ENCODE results near the gene KIRREL3.

KIRREL3 gene

GRCh38 chr11:126497581-126498122 lies 502.9 kb downstream of the KIRREL3 start:
- DNase-seq: no peak

GRCh38 chr11:126496576-126497337 lies 503.8 kb downstream of the KIRREL3 start:
- no peak for DNase-seq

DNA sequence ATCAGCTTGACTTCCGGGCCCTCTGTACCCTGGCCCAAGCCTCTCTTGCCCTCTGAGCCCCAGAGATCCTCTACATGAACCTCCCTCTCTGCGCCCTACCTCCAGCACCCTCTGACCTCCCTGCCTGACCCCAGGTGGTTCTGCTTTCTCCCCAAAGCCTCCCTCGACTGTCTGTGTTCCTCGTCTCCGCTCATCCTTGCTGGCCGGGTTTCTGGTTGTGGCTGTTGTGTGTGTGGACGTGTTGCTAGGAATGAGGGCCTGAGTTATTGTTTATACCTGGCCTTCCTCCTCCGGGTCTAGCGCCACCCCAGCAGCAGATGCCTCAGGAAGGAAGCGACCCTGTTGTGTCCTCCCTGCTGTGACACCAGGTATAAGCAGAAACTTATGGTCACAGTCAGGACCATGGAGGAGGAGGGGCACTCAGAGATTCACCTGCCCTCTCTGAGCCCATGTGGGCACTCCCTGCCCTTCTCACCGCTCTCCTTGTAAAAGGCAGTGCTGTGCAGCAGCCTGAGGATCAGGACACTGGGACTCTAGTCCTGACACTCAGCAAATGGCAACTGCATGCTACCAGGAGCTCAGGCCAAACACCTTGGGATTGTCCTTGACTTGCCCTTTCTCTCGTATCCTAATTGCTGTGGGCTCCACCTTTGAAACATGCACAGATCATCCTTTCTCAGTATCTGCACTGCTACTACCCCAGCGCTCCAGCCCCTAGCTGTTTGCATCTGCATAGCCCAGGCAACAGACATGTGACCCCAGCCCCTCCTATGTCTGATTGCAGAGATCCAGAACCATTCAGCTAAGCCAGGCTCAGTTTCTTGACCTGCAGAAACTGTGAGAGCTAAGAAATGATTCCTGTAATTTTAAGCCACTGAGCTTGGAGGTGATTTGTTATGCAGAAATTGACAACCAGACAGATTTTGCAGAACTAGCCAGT lies 505.0 kb downstream of the KIRREL3 start:
- no peak for DNase-seq

- no peak for DNase-seq
Measured at GRCh38 chr11:126494831-126495230, 505.7 kb downstream of the KIRREL3 start.

- DNase-seq: no peak
Measured at GRCh38 chr11:126492331-126493082, 508.1 kb downstream of the KIRREL3 start.

- DNase-seq: no peak
Measured at GRCh38 chr11:126491092-126491491, 509.5 kb downstream of the KIRREL3 start.

- no peak for DNase-seq
Measured at GRCh38 chr11:126489836-126490660, 510.5 kb downstream of the KIRREL3 start.

DNA sequence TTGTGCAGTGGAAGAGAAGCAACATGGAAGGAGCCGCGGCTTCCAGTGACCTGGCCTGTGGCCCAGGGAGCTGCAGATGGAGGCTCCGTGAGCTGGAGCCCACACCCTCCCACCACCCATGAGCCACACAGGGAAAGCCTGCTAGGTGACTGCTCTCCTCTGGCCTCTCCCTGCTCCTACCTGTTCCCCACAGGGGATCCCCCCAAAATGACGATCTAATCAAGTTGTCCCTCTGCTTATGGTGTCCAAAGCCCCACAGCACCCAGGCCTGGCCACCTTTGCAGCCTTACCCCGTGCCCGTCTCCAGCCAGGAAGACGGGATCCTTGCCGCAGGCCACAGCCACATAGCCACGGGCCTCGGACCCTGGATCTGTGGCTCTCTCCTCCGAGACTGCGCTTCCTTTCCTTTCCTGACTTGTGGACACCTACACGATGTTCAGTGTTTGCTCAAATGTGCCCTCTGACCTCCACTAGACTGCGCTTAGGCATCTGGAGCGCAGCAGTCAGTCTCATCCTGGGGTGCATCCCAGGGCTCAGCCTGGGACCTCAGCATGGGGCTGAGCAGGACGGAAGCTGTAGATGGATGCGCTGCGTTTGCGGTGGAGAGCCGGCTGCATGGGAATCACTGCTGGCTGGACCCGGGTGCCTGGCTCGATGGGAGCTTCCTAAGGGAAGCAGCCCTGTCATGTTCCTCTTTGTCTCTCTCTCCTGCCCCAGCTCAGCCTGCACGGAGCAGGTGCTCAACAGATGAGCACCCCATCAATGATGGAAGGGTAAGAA lies 511.8 kb downstream of the KIRREL3 start:
- DNase-seq: no peak

DNA sequence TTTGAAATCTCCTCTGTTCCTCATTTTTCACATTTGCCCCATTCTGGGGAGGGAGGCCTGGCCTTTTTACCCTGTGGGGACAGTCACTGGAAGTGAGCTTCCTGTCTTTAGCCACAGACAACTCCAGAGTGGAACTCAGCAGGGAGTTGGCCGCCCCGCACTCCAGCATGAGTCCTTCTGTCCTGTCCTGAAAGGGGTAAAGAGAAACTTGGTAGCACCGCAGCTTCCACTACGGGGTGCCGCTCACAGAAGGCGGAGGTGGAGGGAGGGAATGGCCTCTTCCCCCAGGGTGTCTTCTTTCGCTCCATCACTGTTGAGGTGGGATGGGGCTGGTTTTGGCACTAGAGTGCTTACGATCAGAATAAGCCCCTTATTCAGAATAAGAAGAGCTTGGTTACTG lies 512.9 kb downstream of the KIRREL3 start:
- no peak for DNase-seq

DNA sequence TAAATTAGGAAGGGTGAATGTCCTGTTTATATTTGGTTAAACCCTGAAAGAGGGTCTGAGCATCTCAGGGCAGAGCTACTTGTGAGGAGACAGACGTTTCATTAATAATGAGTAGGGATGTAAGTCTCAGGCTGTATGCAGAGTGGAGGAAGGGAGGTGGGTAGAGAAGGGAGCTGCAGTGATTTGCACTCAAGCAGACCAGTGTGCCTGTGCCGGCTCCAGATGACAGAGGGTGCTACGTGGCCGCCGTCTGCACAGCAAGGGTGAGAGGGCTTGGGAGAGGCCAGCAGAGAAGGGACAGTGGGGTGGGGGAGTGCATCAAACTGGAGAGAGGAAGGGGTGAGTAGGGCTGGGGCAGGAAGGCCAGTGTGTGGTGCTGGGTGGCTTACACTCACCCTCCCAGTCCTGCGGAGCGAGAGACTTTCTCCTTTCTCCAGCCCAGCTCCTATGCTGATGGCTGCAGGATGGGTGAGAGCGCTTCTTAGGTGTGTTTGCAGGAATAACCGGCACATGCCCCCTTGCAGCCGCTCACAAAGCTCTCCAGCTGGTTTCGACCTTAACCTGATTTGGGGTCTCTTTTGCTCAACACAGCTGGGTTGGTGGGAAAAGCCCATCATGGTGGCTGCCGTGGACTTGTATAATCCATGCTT lies 514.5 kb downstream of the KIRREL3 start:
- DNase-seq: no peak

- DNase-seq: peak; percentile 51
Measured at GRCh38 chr11:126485021-126485792, 515.4 kb downstream of the KIRREL3 start.

GRCh38 chr11:126484266-126484665 lies 516.3 kb downstream of the KIRREL3 start:
- DNase-seq: no peak

- peak; percentile 8 for DNase-seq
Measured at GRCh38 chr11:126483621-126484195, 516.9 kb downstream of the KIRREL3 start.

DNA sequence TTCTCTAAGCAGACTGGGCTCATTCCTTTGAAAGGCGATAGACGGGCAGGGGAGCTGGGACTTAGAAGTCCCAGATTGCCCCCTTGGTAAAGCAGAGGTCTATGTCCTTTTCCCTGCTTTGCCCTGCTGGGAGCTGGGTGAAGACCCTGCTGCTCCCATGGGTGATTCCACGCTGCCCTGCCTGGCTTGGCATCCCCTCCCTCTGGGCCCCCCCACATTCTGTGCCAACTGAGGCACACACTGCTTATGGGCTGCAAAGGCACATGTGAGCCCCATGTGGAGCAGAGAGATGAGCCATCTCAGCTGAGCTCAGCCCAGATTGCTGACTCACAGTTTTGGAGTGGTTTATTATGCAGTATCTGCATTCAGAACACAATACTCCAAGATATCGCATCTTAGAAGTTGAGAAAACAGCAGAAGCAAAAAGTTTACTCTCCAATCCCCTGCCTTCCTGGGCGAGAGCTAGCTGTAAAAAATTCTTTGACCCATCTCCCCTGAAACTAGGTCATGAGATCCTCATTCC lies 517.9 kb downstream of the KIRREL3 start:
- DNase-seq: no peak

GRCh38 chr11:126481303-126481680 lies 519.3 kb downstream of the KIRREL3 start:
- DNase-seq: no peak

DNA sequence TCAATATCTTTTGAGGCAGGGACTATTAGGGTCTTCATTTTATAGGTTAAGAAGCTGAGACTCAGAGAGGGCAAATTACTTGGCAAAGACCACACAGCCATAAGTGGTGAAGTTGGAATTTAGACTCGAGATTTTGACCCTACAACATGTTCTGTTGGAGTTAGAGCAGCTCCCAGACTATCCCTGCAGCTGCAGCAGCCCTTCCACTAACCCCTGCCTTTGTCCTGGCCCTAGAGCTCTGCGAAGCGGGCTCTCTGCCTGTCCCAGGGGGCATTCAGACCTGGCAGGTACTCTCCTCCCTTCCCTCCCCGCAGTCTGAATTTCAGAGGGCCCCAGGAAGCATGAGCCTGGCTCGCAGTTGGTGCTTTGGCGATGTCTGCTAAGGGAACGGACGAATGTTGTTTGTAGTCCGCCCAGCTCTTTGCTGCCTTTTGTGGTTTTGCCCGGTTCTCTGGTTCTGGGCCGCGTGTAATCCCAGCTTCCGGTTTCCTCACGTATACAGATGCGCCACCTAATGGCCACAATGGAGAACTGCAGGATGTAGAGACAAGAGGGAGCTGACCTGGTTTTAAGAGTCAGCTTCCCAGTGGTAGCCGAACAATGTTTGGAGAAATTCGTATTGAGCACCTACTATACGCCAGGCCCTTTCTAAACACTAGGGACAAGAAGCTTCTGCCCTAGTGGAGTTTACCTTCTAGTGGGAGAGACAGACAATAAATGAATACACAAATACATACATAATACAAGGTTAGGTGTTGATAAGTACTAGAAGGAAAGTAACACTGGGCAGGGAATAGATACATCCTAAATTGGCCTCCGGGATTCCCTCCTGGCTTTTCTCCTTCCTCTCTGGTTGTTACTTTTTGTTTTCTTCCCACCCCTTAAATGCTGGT lies 519.9 kb downstream of the KIRREL3 start:
- DNase-seq: peak; percentile 84

DNA sequence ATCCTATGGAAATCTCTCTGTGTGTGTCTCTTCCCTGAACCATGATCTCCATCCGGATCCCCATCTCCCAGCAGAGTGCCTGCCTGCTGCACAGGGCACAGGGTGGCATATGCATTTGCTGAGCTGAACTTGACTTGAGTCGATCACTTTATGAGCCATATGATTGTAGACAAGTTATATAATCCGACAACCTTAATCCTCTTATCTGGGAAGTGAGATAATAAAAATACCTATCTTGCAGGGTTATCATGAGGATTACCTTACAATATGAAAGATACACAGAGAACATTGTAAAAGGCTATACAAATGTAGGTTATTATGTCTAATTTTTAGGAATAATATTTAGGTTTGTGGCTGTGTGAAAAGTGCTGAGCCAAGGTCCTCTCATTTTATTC lies 520.6 kb downstream of the KIRREL3 start:
- no peak for DNase-seq
